ENCODE data around the gene ZFAND2B. TPM values are rescaled to one million over a fixed set of nuclear protein-coding genes. Genes with fewer than 3 reads are reported as not detected.

The ZFAND2B gene
- total RNA-seq, 1 donor from 2014 or later: 49.5 TPM

GRCh38 chr2:219167997-219168396 lies 38.6 kb upstream of the ZFAND2B start:
- peaks cover 5% of the 10 kb centered on the region for H3K9me3 Mint-ChIP-seq (ENCODE audit: unreplicated experiment)
- no peak overlapping the region for H3K4me3 Mint-ChIP-seq (ENCODE audit: unreplicated experiment)
- peaks cover 8% of the 10 kb centered on the region for H3K27me3 Mint-ChIP-seq (ENCODE audit: unreplicated experiment)
- H3K36me3 Mint-ChIP-seq (ENCODE audit: unreplicated experiment): no peaks in the 10 kb centered on the region
- DNase-seq: no peak
- no peak for TF ChIP-seq CTCF (IDR thresholded peaks at IDR 0.05; ENCODE audit: partially characterized antibody, unreplicated experiment)
- no peak overlapping the region for H3K27ac Mint-ChIP-seq (ENCODE audit: unreplicated experiment)
- no peaks in the 10 kb centered on the region for H3K4me1 Mint-ChIP-seq (ENCODE audit: low read depth, unreplicated experiment)

DNA sequence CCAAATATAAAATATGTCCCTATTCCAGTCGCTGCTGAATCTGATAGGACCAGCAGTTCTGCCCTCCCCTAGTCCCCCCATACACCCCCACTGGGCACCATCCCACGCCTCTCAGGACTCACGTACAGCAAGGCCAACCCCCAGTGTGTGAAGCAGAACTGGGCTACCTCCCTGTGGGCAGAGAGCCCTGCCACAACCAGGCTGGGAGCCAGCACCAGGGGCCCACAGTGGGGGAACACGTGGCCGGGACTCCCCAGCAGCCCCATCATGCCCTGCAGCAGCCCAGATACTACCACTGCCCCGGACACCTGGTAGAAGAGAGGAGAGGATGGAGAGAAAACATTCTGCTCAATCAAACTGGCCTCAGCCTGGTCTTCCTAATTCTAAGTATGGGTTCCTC lies 38.1 kb upstream of the ZFAND2B start:
- no peak for TF ChIP-seq CTCF (IDR thresholded peaks at IDR 0.05; ENCODE audit: partially characterized antibody, unreplicated experiment)
- H3K4me1 Mint-ChIP-seq (ENCODE audit: low read depth, unreplicated experiment): no peaks in the 10 kb centered on the region
- no peaks in the 10 kb centered on the region for H3K36me3 Mint-ChIP-seq (ENCODE audit: unreplicated experiment)
- H3K27ac Mint-ChIP-seq (ENCODE audit: unreplicated experiment): no peak overlapping the region
- no peak overlapping the region for H3K4me3 Mint-ChIP-seq (ENCODE audit: unreplicated experiment)
- peaks cover 8% of the 10 kb centered on the region for H3K27me3 Mint-ChIP-seq (ENCODE audit: unreplicated experiment)
- H3K9me3 Mint-ChIP-seq (ENCODE audit: unreplicated experiment): peaks cover 5% of the 10 kb centered on the region
- DNase-seq: no peak

GRCh38 chr2:219168932-219169331 lies 37.6 kb upstream of the ZFAND2B start:
- TF ChIP-seq CTCF (IDR thresholded peaks at IDR 0.05; ENCODE audit: partially characterized antibody, unreplicated experiment): no peak
- Mint-ChIP-seq H3K27ac (ENCODE audit: unreplicated experiment) (no peak overlapping the region), H3K36me3 (ENCODE audit: unreplicated experiment) (no peaks in the 10 kb centered on the region), H3K4me3 (ENCODE audit: unreplicated experiment) (no peak overlapping the region), H3K9me3 (ENCODE audit: unreplicated experiment) (peaks cover 5% of the 10 kb centered on the region), H3K4me1 (ENCODE audit: low read depth, unreplicated experiment) (peaks cover under 1% of the 10 kb centered on the region), H3K27me3 (ENCODE audit: unreplicated experiment) (peaks cover 8% of the 10 kb centered on the region)
- no peak for DNase-seq

- Mint-ChIP-seq H3K4me1 (ENCODE audit: low read depth, unreplicated experiment) (peaks cover 8% of the 10 kb centered on the region), H3K4me3 (ENCODE audit: unreplicated experiment) (no peak within 1 kb of the TSS), H3K27me3 (ENCODE audit: unreplicated experiment) (peaks cover 11% of the 10 kb centered on the region), H3K27ac (ENCODE audit: unreplicated experiment) (no peak within 1 kb of the TSS), H3K9me3 (ENCODE audit: unreplicated experiment) (peaks cover 5% of the 10 kb centered on the region), H3K36me3 (ENCODE audit: unreplicated experiment) (no peaks in the 10 kb centered on the region)
- DNase-seq: no peak
- no peak for TF ChIP-seq CTCF (IDR thresholded peaks at IDR 0.05; ENCODE audit: partially characterized antibody, unreplicated experiment)
Measured at GRCh38 chr2:219169930-219170654, 36.5 kb upstream of the ZFAND2B start, which contains the start of gene SLC23A3. Gene SLC23A3, minus strand, starts transcription at chr2:219170029. Its CDS starts 45 bp downstream, at chr2:219169984.

- DNase-seq: no peak
- peak overlapping the region; percentile 33 for H3K27ac Mint-ChIP-seq (ENCODE audit: unreplicated experiment)
Measured at GRCh38 chr2:219171231-219171651, 35.3 kb upstream of the ZFAND2B start.

More at GRCh38 chr2:219171231-219171651, 35.3 kb upstream of the ZFAND2B start:
- Mint-ChIP-seq H3K4me3 (ENCODE audit: unreplicated experiment) (no peak overlapping the region), H3K27me3 (ENCODE audit: unreplicated experiment) (peaks cover 14% of the 10 kb centered on the region), H3K4me1 (ENCODE audit: low read depth, unreplicated experiment) (peaks cover 11% of the 10 kb centered on the region), H3K9me3 (ENCODE audit: unreplicated experiment) (peaks cover 12% of the 10 kb centered on the region), H3K36me3 (ENCODE audit: unreplicated experiment) (no peaks in the 10 kb centered on the region)
- TF ChIP-seq CTCF (IDR thresholded peaks at IDR 0.05; ENCODE audit: partially characterized antibody, unreplicated experiment): peak; percentile 87

Data from glutamatergic neuron (in vitro differentiated cells).